H1 (cell line): ENCODE results near the gene RHCG.

ENCODE experiments used
- BACH1 ChIP-seq: IDR thresholded peaks from 2 replicates; pipeline ENCODE4 v1.6.1; 2012; ENCODE audit warnings: low read length, improper control_type of control experiment
- CREB1 ChIP-seq: IDR thresholded peaks from 2 replicates; pipeline ENCODE4 v1.6.1; 2012; ENCODE audit warnings: inconsistent platforms
- EZH2 ChIP-seq: fragments of 200-600 bp; sonication (generic); IDR thresholded peaks from 2 replicates; pipeline ENCODE4 v1.7.1; 2012; ENCODE audit warnings: low read depth, mild to moderate bottlenecking, moderate library complexity, low read length, inconsistent platforms; ENCODE audit not compliant: severe bottlenecking
- JUN ChIP-seq: IDR thresholded peaks from 2 replicates; pipeline ENCODE4 v1.6.1; 2011; ENCODE audit warnings: low read depth, mild to moderate bottlenecking, improper control_type of control experiment, low read length
- POLR2A ChIP-seq, 2 experiments: IDR thresholded peaks; 1 replicate in 1 of 2; 2 replicates in 1 of 2; pipeline ENCODE4 v1.6.1; 2011; ENCODE audit warnings: low read depth in 2 of 2, low read length in 2 of 2, mild to moderate bottlenecking in 2 of 2; ENCODE audit errors: control extremely low read depth in 1 of 2
- POLR2AphosphoS5 ChIP-seq: IDR thresholded peaks from 2 replicates; pipeline ENCODE4 v1.6.1; 2011; ENCODE audit warnings: low read depth, low read length
- RFX5 ChIP-seq: IDR thresholded peaks from 2 replicates; pipeline ENCODE4 v1.6.1; 2011; ENCODE audit warnings: low read depth, low read length, improper control_type of control experiment, borderline replicate concordance
- RNF2 ChIP-seq: fragments of 200-900, 300-1000 bp; sonication (generic); IDR thresholded peaks from 2 replicates; pipeline ENCODE4 v1.7.1; 2016; ENCODE audit warnings: borderline replicate concordance, low read depth, mild to moderate bottlenecking, antibody characterized with exemption, low read length; ENCODE audit not compliant: poor library complexity, severe bottlenecking; ENCODE audit errors: missing control alignments
- SIX5 ChIP-seq: IDR thresholded peaks from 2 replicates; pipeline ENCODE4 v1.6.1; 2011; ENCODE audit warnings: mild to moderate bottlenecking, low read depth, low read length
- TF ChIP-seq, protein P1 (sequence below), 3 experiments: IDR thresholded peaks; 1 replicate in 2 of 3; 2 replicates in 1 of 3; pipeline versions ENCODE4 v1.5.1 to v1.6.1; 2011; ENCODE audit warnings: low read length in 3 of 3, mild to moderate bottlenecking in 3 of 3, inconsistent platforms in 2 of 3, low read depth in 1 of 3, moderate library complexity in 1 of 3; ENCODE audit not compliant: insufficient read depth in 1 of 3; ENCODE audit errors: control extremely low read depth in 1 of 3
- TF ChIP-seq, protein P2 (sequence below): IDR thresholded peaks from 2 replicates; pipeline ENCODE4 v1.6.1; 2012; ENCODE audit warnings: inconsistent platforms

DNA sequence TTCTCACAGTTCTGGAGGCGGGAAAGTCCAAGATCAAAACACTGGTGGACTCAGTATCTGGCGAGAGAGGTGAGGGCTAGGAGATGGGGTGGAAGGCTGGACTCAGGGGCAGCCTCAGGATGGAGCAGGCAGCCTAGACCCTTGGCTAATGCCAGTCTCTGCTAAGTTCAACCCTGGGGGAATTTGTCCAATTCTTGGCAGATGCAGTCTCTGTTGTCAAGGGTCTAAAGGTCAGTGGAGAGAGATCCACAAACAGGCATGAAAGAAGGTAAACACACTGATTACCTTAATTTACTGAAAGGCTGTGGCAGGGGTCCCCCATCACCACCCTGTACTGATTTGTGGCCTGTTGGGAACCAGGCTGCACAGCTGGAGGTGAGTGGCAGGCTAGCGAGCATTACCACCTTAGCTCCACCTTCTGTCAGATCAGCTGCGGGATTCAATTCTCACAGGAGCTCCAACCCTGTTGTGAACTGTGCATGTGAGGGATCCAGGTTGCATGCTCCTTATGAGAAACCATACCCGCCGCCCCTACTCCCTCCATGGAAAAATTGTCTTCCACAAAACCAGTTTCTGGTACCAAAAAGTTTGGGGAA lies 32.5 kb upstream of the RHCG start:
- TF ChIP-seq CREB1 (no peak), POLR2A (IDR thresholded peaks at IDR 0.05; ENCODE audit: control extremely low read depth in 1 of 2, low read depth in 2 of 2, low read length in 2 of 2) (no peak), POLR2AphosphoS5 (no peak), EZH2 (no peak), BACH1 (no peak), JUN (no peak), RNF2 (no peak), RFX5 (no peak), SIX5 (no peak)
- TF ChIP-seq, protein P1, sequence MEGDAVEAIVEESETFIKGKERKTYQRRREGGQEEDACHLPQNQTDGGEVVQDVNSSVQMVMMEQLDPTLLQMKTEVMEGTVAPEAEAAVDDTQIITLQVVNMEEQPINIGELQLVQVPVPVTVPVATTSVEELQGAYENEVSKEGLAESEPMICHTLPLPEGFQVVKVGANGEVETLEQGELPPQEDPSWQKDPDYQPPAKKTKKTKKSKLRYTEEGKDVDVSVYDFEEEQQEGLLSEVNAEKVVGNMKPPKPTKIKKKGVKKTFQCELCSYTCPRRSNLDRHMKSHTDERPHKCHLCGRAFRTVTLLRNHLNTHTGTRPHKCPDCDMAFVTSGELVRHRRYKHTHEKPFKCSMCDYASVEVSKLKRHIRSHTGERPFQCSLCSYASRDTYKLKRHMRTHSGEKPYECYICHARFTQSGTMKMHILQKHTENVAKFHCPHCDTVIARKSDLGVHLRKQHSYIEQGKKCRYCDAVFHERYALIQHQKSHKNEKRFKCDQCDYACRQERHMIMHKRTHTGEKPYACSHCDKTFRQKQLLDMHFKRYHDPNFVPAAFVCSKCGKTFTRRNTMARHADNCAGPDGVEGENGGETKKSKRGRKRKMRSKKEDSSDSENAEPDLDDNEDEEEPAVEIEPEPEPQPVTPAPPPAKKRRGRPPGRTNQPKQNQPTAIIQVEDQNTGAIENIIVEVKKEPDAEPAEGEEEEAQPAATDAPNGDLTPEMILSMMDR (IDR thresholded peaks at IDR 0.05; ENCODE audit: control extremely low read depth in 1 of 3, insufficient read depth in 1 of 3, low read depth in 1 of 3, low read length in 3 of 3): no peak
- TF ChIP-seq, protein P2, sequence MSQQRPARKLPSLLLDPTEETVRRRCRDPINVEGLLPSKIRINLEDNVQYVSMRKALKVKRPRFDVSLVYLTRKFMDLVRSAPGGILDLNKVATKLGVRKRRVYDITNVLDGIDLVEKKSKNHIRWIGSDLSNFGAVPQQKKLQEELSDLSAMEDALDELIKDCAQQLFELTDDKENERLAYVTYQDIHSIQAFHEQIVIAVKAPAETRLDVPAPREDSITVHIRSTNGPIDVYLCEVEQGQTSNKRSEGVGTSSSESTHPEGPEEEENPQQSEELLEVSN: no peak
